Gastroesophageal sphincter (tissue), 4 donors: ENCODE data around the gene CTRL. TPM values are rescaled to one million over a fixed set of nuclear protein-coding genes. Genes with fewer than 3 reads are reported as not detected.

Experiments used
- ATAC-seq: fragments of 150-250 bp; one replicate; pipeline ENCODE4 v1.9.1; 2016; ENCODE audit warnings: mild to moderate bottlenecking, moderate library complexity
- H3K27ac ChIP-seq, 4 donors: fragments of 200-600 bp; sonication (generic) in 3 of 4; 1 replicate in 3 of 4; 2 replicates in 1 of 4; pipeline ENCODE4 v1.5.1; 2016 to 2019
- H3K27me3 ChIP-seq: fragments of 200-600 bp; sonication (generic); one replicate; pipeline ENCODE4 v1.5.1; 2019
- H3K36me3 ChIP-seq, 2 donors: fragments of 200-600 bp; sonication (generic); one replicate each; pipeline ENCODE4 v1.5.1; 2019; ENCODE audit warnings: control low read depth in 1 of 2
- H3K4me1 ChIP-seq, 3 donors: fragments of 200-600 bp; sonication (generic); 1 replicate in 2 of 3; 2 replicates in 1 of 3; pipeline ENCODE4 v1.5.1; 2016 to 2019; ENCODE audit warnings: control low read depth in 2 of 3
- H3K4me3 ChIP-seq, 2 donors: fragments of 200-600 bp; sonication (generic); one replicate each; pipeline ENCODE4 v1.5.1; 2019; ENCODE audit warnings: mild to moderate bottlenecking in 1 of 2, moderate library complexity in 1 of 2
- H3K9me3 ChIP-seq, 3 donors: fragments of 200-600 bp; sonication (generic); one replicate each; pipeline ENCODE4 v1.5.1; 2017 to 2019; ENCODE audit warnings: control low read depth in 2 of 3
- CTCF ChIP-seq, 4 experiments: fragments of 200-600 bp in 2 of 4; fragments of 450-650 bp in 2 of 4; sonication (generic) in 1 of 4; IDR thresholded peaks; one replicate each; pipeline ENCODE4 v1.5.1; 2017 to 2019; ENCODE audit warnings: antibody characterized with exemption in 4 of 4, mild to moderate bottlenecking in 2 of 4, moderate library complexity in 2 of 4
- EP300 ChIP-seq: sonication (generic); formaldehyde crosslinking; IDR thresholded peaks from one replicate; pipeline ENCODE4 v1.6.1; 2017; ENCODE audit warnings: antibody characterized with exemption, mild to moderate bottlenecking
- POLR2A ChIP-seq, 2 donors: fragments of 450-650 bp; IDR thresholded peaks; one replicate each; pipeline ENCODE4 v1.6.1; 2017; ENCODE audit warnings: antibody characterized with exemption in 2 of 2, mild to moderate bottlenecking in 2 of 2, moderate library complexity in 1 of 2
- POLR2AphosphoS5 ChIP-seq: sonication (generic); formaldehyde crosslinking; IDR thresholded peaks from one replicate; pipeline ENCODE4 v1.6.1; 2017; ENCODE audit warnings: antibody characterized with exemption
- WGBS, 2 donors: methylation state at CpG; one replicate each; pipeline ENCODE4 v1.1.5; 2018; ENCODE audit warnings: low coverage in 1 of 2; 5-methylcytosine and 5-hydroxymethylcytosine counted together
- total RNA-seq, 4 donors: library from RNA; depleted of rRNA; stranded (reverse); fragments of >200 nt; gene quantifications; one replicate each; pipeline ENCODE4 v1.1.0, GENCODE V29; 2016

CTRL gene
- total RNA-seq, 4 donors from 2014 or later: 1.2 to 5.0 TPM; not detected in 2

GRCh38 chr16:67936124-67936879 lies 4.6 kb upstream of the CTRL start, which contains the start of gene PSMB10:
Gene PSMB10 (minus strand): TSS chr16:67936850. CDS start chr16:67936749, 101 bp downstream.
- peak; percentile 11 for ATAC-seq
- peak within 1 kb of the TSS; percentile 26 to 94 (median 92) for H3K27ac ChIP-seq
- no peaks in the 10 kb centered on the region for H3K9me3 ChIP-seq
- 0% methylated on average over 3 to 5 of the region's 54 CpGs for WGBS, 2 donors
- peaks cover 0 to 43% of the 10 kb centered on the region in 2 donors for H3K36me3 ChIP-seq
- TF ChIP-seq CTCF (IDR thresholded peaks at IDR 0.05): no peak
- TF ChIP-seq POLR2AphosphoS5: peak; percentile 62
- TF ChIP-seq POLR2A (IDR thresholded peaks at IDR 0.05): peak; percentile 9 to 47
- peak within 1 kb of the TSS; percentile 49 to 94 for H3K4me3 ChIP-seq
- peaks cover 0 to 40% (median 12%) of the 10 kb centered on the region in 3 donors for H3K4me1 ChIP-seq
- H3K27me3 ChIP-seq: no peaks in the 10 kb centered on the region

GRCh38 chr16:67935402-67936123 lies 3.9 kb upstream of the CTRL start:
- 0% methylated on average over 23 of the region's 55 CpGs; no CpG with 5 or more reads in 1 of the 2 donors for WGBS, 2 donors
- H3K9me3 ChIP-seq: no peaks in the 10 kb centered on the region
- peak overlapping the region; percentile 49 to 94 for H3K4me3 ChIP-seq
- peak; percentile 96 for ATAC-seq
- no peaks in the 10 kb centered on the region for H3K27me3 ChIP-seq
- peaks cover 0 to 40% (median 12%) of the 10 kb centered on the region in 3 donors for H3K4me1 ChIP-seq
- peak overlapping the region; percentile 26 to 94 (median 92) for H3K27ac ChIP-seq
- TF ChIP-seq POLR2AphosphoS5 (peak; percentile 67), POLR2A (IDR thresholded peaks at IDR 0.05) (peak; percentile 50 to 62), CTCF (IDR thresholded peaks at IDR 0.05) (no peak)
- peaks cover 0 to 44% of the 10 kb centered on the region in 2 donors for H3K36me3 ChIP-seq

- H3K4me3 ChIP-seq: peak overlapping the region; percentile 49 to 94
- peak; percentile 0 for ATAC-seq
- no peaks in the 10 kb centered on the region for H3K9me3 ChIP-seq
- peaks cover 0 to 37% (median 12%) of the 10 kb centered on the region in 3 donors for H3K4me1 ChIP-seq
- TF ChIP-seq POLR2A (IDR thresholded peaks at IDR 0.05) (no peak), CTCF (IDR thresholded peaks at IDR 0.05) (no peak), EP300 (no peak), POLR2AphosphoS5 (no peak)
- peak overlapping the region in 3 of 4 donors; percentile 91 to 94 (median 93) for H3K27ac ChIP-seq
- peaks cover 0 to 44% of the 10 kb centered on the region in 2 donors for H3K36me3 ChIP-seq
- 7 to 8% methylated on average over 8 to 11 of the region's 13 CpGs for WGBS, 2 donors
- no peaks in the 10 kb centered on the region for H3K27me3 ChIP-seq
These were observed 3.4 kb upstream of the CTRL start for GRCh38 chr16:67935101-67935401.

GRCh38 chr16:67934306-67935100 lies 2.8 kb upstream of the CTRL start:
- Histone ChIP-seq H3K27ac (peak overlapping the region in 3 of 4 donors; percentile 91 to 94 (median 93)), H3K27me3 (no peaks in the 10 kb centered on the region), H3K4me1 (peaks cover 0 to 32% (median 12%) of the 10 kb centered on the region in 3 donors), H3K9me3 (no peaks in the 10 kb centered on the region), H3K4me3 (peak overlapping the region in 1 of 2 donors; percentile 94), H3K36me3 (peaks cover 0 to 44% of the 10 kb centered on the region in 2 donors)
- no peak for ATAC-seq
- TF ChIP-seq EP300: no peak
- no peak for TF ChIP-seq CTCF (IDR thresholded peaks at IDR 0.05)
- 41% methylated on average over 4 to 6 of the region's 13 CpGs for WGBS, 2 donors
